Measurements from ENCODE around the gene TACR1. TPM values are rescaled to one million over a fixed set of nuclear protein-coding genes. Genes with fewer than 3 reads are reported as not detected.

Gene TACR1
- total RNA-seq, 1 donor from 2014 or later: 1.8 TPM

- no peak for DNase-seq (ENCODE audit: low spot score)
Measured at GRCh38 chr2:75023666-75024455, 175.5 kb downstream of the TACR1 start.

GRCh38 chr2:75022516-75022915 lies 176.8 kb downstream of the TACR1 start:
- DNase-seq (ENCODE audit: low spot score): no peak

GRCh38 chr2:75021672-75022071 lies 177.6 kb downstream of the TACR1 start:
- DNase-seq (ENCODE audit: low spot score): no peak

GRCh38 chr2:75020476-75020875 lies 178.8 kb downstream of the TACR1 start:
- no peak for DNase-seq (ENCODE audit: low spot score)

GRCh38 chr2:75019790-75020189 lies 179.5 kb downstream of the TACR1 start:
- no peak for DNase-seq (ENCODE audit: low spot score)

- DNase-seq (ENCODE audit: low spot score): no peak
Measured at GRCh38 chr2:75018162-75018561, 181.2 kb downstream of the TACR1 start.

GRCh38 chr2:75012080-75012479 lies 187.2 kb downstream of the TACR1 start:
- DNase-seq (ENCODE audit: low spot score): no peak

- no peak for DNase-seq (ENCODE audit: low spot score)
Measured at GRCh38 chr2:75010571-75010970, 188.7 kb downstream of the TACR1 start.

- no peak for DNase-seq (ENCODE audit: low spot score)
Measured at GRCh38 chr2:75007819-75008218, 191.5 kb downstream of the TACR1 start.

- DNase-seq (ENCODE audit: low spot score): no peak
Measured at GRCh38 chr2:75007061-75007460, 192.3 kb downstream of the TACR1 start.

GRCh38 chr2:75006041-75006440 lies 193.3 kb downstream of the TACR1 start:
- no peak for DNase-seq (ENCODE audit: low spot score)

- DNase-seq (ENCODE audit: low spot score): no peak
Measured at GRCh38 chr2:75003773-75004172, 195.5 kb downstream of the TACR1 start.

GRCh38 chr2:75003276-75003675 lies 196.0 kb downstream of the TACR1 start:
- no peak for DNase-seq (ENCODE audit: low spot score)

- DNase-seq (ENCODE audit: low spot score): no peak
Measured at GRCh38 chr2:75002007-75002406, 197.3 kb downstream of the TACR1 start.

- no peak for DNase-seq (ENCODE audit: low spot score)
Measured at GRCh38 chr2:74999468-74999867, 199.9 kb downstream of the TACR1 start.

Small RNAs within 50 kb of the gene (microRNA-seq; reads per million reads assigned to microRNA genes)
- gene MIR5000 (ENCODE audit: borderline number of aligned reads): 2.9 reads per million

Other genes with a start within 250 kb of the TACR1 start
- gene POLE4, start 240.9 kb downstream of the TACR1 start, total RNA-seq: 66.4 TPM